OCI-LY7 (cell line): ENCODE data around the gene PARD6G.

Experiments used
- EZH2phosphoT487 ChIP-seq: fragments of 200-600 bp; sonication (generic); IDR thresholded peaks from 2 replicates; pipeline ENCODE4 v1.6.1; 2018; ENCODE audit warnings: low read depth, borderline replicate concordance, mild to moderate bottlenecking, mixed run types, antibody characterized with exemption, low read length, moderate library complexity, mixed read lengths
- TF ChIP-seq, protein P1 (sequence below): fragments of 200-600 bp; sonication (generic); conservative IDR thresholded peaks from 2 replicates; pipeline ENCODE4 v1.5.1; 2014; ENCODE audit warnings: mild to moderate bottlenecking, antibody characterized with exemption, low read length, moderate library complexity, mixed read lengths

DNA sequence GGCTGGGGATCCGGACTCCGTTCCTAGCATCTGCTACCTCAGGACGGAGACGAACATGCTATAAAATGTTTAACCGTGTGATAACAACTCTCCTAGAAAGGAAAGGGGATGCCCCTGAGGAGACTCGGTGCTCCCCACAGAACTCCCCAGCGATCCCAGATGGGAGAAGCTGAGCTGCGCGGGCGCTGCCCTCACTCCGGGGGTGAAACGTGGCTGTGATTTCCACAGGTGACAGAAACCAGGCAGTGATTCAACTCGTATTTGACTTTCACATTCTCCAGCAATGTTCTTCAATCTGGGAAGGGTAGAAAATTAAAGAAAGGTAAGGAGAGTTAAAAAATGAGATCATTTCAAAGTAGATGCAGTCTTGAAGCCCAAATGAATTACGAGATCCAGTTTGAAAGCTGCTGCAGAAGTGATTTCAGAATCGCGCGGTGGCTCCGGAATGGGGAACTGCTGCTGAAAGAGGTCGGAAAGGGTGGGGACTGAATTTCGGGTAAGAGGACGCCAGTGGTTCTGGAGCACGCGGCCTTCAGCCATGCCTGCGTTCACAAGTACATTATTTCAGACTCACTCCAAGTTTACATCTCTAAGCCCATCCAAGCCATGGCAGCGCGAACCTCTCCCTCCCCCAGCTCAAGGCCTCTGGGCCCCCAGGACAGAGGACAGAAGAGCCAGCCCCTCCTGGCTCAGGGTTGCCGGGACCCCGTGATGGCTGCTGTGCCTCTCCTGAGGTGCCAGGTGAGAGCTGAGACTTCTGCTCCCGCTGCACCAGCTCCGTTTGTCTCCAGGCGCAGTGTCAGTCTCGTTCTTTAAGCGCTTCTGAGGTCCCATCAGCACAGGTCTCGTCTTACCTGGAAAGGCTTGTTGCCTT is 98.8 kb downstream of the PARD6G start:
- TF ChIP-seq, protein P1, sequence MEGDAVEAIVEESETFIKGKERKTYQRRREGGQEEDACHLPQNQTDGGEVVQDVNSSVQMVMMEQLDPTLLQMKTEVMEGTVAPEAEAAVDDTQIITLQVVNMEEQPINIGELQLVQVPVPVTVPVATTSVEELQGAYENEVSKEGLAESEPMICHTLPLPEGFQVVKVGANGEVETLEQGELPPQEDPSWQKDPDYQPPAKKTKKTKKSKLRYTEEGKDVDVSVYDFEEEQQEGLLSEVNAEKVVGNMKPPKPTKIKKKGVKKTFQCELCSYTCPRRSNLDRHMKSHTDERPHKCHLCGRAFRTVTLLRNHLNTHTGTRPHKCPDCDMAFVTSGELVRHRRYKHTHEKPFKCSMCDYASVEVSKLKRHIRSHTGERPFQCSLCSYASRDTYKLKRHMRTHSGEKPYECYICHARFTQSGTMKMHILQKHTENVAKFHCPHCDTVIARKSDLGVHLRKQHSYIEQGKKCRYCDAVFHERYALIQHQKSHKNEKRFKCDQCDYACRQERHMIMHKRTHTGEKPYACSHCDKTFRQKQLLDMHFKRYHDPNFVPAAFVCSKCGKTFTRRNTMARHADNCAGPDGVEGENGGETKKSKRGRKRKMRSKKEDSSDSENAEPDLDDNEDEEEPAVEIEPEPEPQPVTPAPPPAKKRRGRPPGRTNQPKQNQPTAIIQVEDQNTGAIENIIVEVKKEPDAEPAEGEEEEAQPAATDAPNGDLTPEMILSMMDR: no peak
- no peak for TF ChIP-seq EZH2phosphoT487
